K562 (cell line): Measurements from ENCODE around the gene VTI1B. TPM values are rescaled to one million over a fixed set of nuclear protein-coding genes. Genes with fewer than 3 reads are reported as not detected.

Source experiments
- ATAC-seq: fragments of 200-7000 bp; cut with Tn5 transposase; 3 replicates; pipeline ENCODE4 v1.9.1; 2020; ENCODE audit warnings: moderate library complexity
- BruUV-seq: library from RNA; stranded (reverse); fragments of 400-500 nt; replicated peaks from 2 replicates; lab custom pipeline; 2021; lab: Mats Ljungman, UMichigan
- CTCF ChIA-PET: fragments of 300-600 bp; formaldehyde crosslinking; extraction: SDS; loops from one replicate; lab custom pipeline; 2021; ENCODE audit warnings: low intra/inter-chr PET ratio; lab: Yijun Ruan, JAX
- POLR2A ChIA-PET: fragments of 300-600, 350-650 bp; sonication (Branson Sonifier 250); formaldehyde crosslinking; extraction: SDS; loops from one replicate; lab custom pipeline; 2021; ENCODE audit warnings: antibody characterized with exemption, inconsistent platforms; lab: Yijun Ruan, JAX
- DNase-seq, 4 experiments: peaks; one replicate each; pipeline versions ENCODE4 v3.0.0 to v3.0.0-alpha.2; 2011 to 2018; ENCODE audit warnings: low spot score in 3 of 4, mixed read lengths in 3 of 4; ENCODE audit errors: extremely low read depth in 1 of 4
- FAIRE-seq: peaks from 2 replicates; lab custom pipeline; 2011; peaks lifted over from hg19 to GRCh38; lab: Jason Lieb, UNC
- H2AFZ ChIP-seq: 2 replicates; pipeline ENCODE4 v1.6.0; 2011; ENCODE audit warnings: low read depth, low read length, control low read depth, inconsistent platforms
- H3K27ac ChIP-seq: fragments of 200-600 bp; 3 replicates; pipeline ENCODE4 v1.8.0; 2011; ENCODE audit warnings: low read depth, mild to moderate bottlenecking, control low read depth, inconsistent platforms, low read length, moderate library complexity, mixed read lengths; ENCODE audit errors: extremely low read depth
- H3K27me3 ChIP-seq, 2 experiments: fragments of 300-600 bp in 1 of 2; 2 replicates in 1 of 2; 3 replicates in 1 of 2; pipeline versions ENCODE4 v1.6.0 to v1.8.0; 2011; ENCODE audit warnings: inconsistent platforms in 2 of 2, low read length in 2 of 2, mild to moderate bottlenecking in 1 of 2, mixed read lengths in 1 of 2, moderate library complexity in 1 of 2; ENCODE audit not compliant: control insufficient read depth in 2 of 2, insufficient read depth in 2 of 2
- H3K36me3 ChIP-seq: fragments of 300-600 bp; 3 replicates; pipeline ENCODE4 v1.8.0; 2011; ENCODE audit warnings: mild to moderate bottlenecking, low read length, inconsistent platforms; ENCODE audit not compliant: control insufficient read depth, insufficient read depth
- H3K4me1 ChIP-seq, 2 experiments: fragments of 200-600 bp in 1 of 2; replicated peaks in 1 of 2; 2 replicates in 1 of 2; 3 replicates in 1 of 2; pipeline versions ENCODE4 v1.5.1 to v1.8.0; 2011; ENCODE audit warnings: inconsistent platforms in 2 of 2, low read length in 2 of 2, mild to moderate bottlenecking in 1 of 2, mixed read lengths in 1 of 2, moderate library complexity in 1 of 2; ENCODE audit not compliant: control insufficient read depth in 2 of 2, insufficient read depth in 2 of 2
- H3K4me2 ChIP-seq: 2 replicates; pipeline ENCODE4 v1.6.1; 2011; ENCODE audit warnings: low read length, control low read depth, inconsistent platforms, mixed read lengths; ENCODE audit not compliant: insufficient read depth
- H3K4me3 ChIP-seq: fragments of 200-600 bp; sonication (generic), shearing (Covaris generic); 2 replicates; pipeline ENCODE4 v1.5.1; 2016; ENCODE audit warnings: control low read depth, inconsistent platforms
- H3K79me2 ChIP-seq: fragments of 200-600 bp; 3 replicates; pipeline ENCODE4 v1.8.0; 2011; ENCODE audit warnings: low read length, inconsistent platforms; ENCODE audit not compliant: control insufficient read depth, insufficient read depth
- H3K9ac ChIP-seq, 2 experiments: 2 replicates each; pipeline versions ENCODE4 v1.6.0 to v1.6.1; 2011; ENCODE audit warnings: low read depth in 2 of 2, low read length in 2 of 2, control low read depth in 1 of 2, inconsistent platforms in 1 of 2, mild to moderate bottlenecking in 1 of 2, mixed read lengths in 1 of 2; ENCODE audit not compliant: insufficient read depth in 1 of 2
- H3K9me1 ChIP-seq: one replicate; pipeline ENCODE4 v1.6.0; 2011; ENCODE audit warnings: inconsistent platforms, mild to moderate bottlenecking, low read length, moderate library complexity; ENCODE audit not compliant: control insufficient read depth, insufficient read depth
- H3K9me3 ChIP-seq: replicated peaks from 2 replicates; pipeline ENCODE4 v1.5.1; 2011; ENCODE audit warnings: low read depth, low read length, inconsistent platforms; ENCODE audit not compliant: control insufficient read depth, insufficient read depth
- H4K20me1 ChIP-seq: replicated peaks from 2 replicates; pipeline ENCODE4 v1.6.1; 2011; ENCODE audit warnings: low read length, inconsistent platforms, mixed read lengths; ENCODE audit not compliant: control insufficient read depth, insufficient read depth
- FOXP1 ChIP-seq: sonication (generic); formaldehyde crosslinking; IDR thresholded peaks from 2 replicates; pipeline ENCODE4 v1.8.0; 2022; ENCODE audit warnings: mild to moderate bottlenecking, missing genetic modification reagents
- ILK ChIP-seq: fragments of 450-650 bp; IDR thresholded peaks from 2 replicates; pipeline ENCODE4 v1.6.1; 2016; ENCODE audit warnings: missing genetic modification characterization, low read depth, mild to moderate bottlenecking, missing compliant biosample characterization, moderate library complexity, borderline replicate concordance
- JUN ChIP-seq, 2 experiments: sonication (generic) in 1 of 2; formaldehyde crosslinking in 1 of 2; IDR thresholded peaks; 2 replicates each; pipeline versions ENCODE4 v1.6.1 to v1.8.0; 2012 to 2022; ENCODE audit warnings: borderline replicate concordance in 2 of 2, mild to moderate bottlenecking in 2 of 2, improper control_type of control experiment in 1 of 2, low read depth in 1 of 2, low read length in 1 of 2, missing genetic modification reagents in 1 of 2
- LEF1 ChIP-seq: fragments of 450-650 bp; IDR thresholded peaks from 2 replicates; pipeline ENCODE4 v1.6.1; 2016; ENCODE audit warnings: mild to moderate bottlenecking
- PHB2 ChIP-seq: fragments of 450-650 bp; IDR thresholded peaks from 2 replicates; pipeline ENCODE4 v1.6.1; 2017; ENCODE audit warnings: low read depth
- PTRF ChIP-seq: fragments of 450-650 bp; IDR thresholded peaks from 2 replicates; pipeline ENCODE4 v1.6.1; 2016; ENCODE audit warnings: mild to moderate bottlenecking, missing genetic modification characterization, missing compliant biosample characterization
- SMAD1 ChIP-seq: fragments of 150-350 bp; IDR thresholded peaks from 2 replicates; pipeline ENCODE4 v1.6.1; 2014; ENCODE audit warnings: low read length, low read depth; ENCODE audit not compliant: partially characterized antibody
- ZC3H8 ChIP-seq: fragments of 450-650 bp; IDR thresholded peaks from 2 replicates; pipeline ENCODE4 v1.6.1; 2017
- ZKSCAN1 ChIP-seq: fragments of 150-350 bp; IDR thresholded peaks from 2 replicates; pipeline ENCODE4 v1.6.1; 2016; ENCODE audit warnings: low read depth, low read length
- ZNF197 ChIP-seq: fragments of 200-800 bp; sonication (Bioruptor generic); IDR thresholded peaks from 2 replicates; pipeline ENCODE4 v1.6.1; 2016; ENCODE audit warnings: low read depth, missing genetic modification characterization, missing compliant biosample characterization
- ZNF212 ChIP-seq: fragments of 450-650 bp; formaldehyde crosslinking; IDR thresholded peaks from 2 replicates; pipeline ENCODE4 v1.4.0; 2020; ENCODE audit warnings: mild to moderate bottlenecking
- ZNF76 ChIP-seq: fragments of 250-450 bp; sonication (Bioruptor Pico); IDR thresholded peaks from 2 replicates; pipeline ENCODE4 v1.4.0; 2020; ENCODE audit warnings: mild to moderate bottlenecking, moderate library complexity, borderline replicate concordance
- WGBS: fragments of 100-300 bp; shearing (Covaris generic); methylation state at CpG from one replicate; pipeline ENCODE4 v1.1.6; 2016; ENCODE audit warnings: low coverage, mixed read lengths; ENCODE audit not compliant: insufficient coverage; ENCODE audit errors: missing lambda C conversion rate; 5-methylcytosine and 5-hydroxymethylcytosine counted together
- in situ Hi-C: fragments of 300-500 bp; cut with MboI; formaldehyde crosslinking; loops from 4 replicates; pipeline ENCODE4 v1.15.0; 2018; ENCODE audit warnings: inconsistent platforms, mixed read lengths
- intact Hi-C: fragments of 100-400 bp; cut with micrococcal nuclease; formaldehyde crosslinking; loops from 2 replicates; pipeline ENCODE4 v1.14.2; 2022
- polyA plus RNA-seq, 8 experiments: library from polyadenylated mRNA; depleted of rRNA in 4 of 8; stranded (reverse) in 5 of 8; unstranded in 3 of 8; fragments of >200 nt; fragmentation: Nextera tagmentation in 2 of 8; fragmentation: Illumina TruSeq in 1 of 8; extraction: Ambion mirVana in 2 of 8; extraction: Trizol in 1 of 8; gene quantifications; 2 replicates each; pipeline versions ENCODE4 v1.2.1 to v1.2.3, GENCODE V29; 2011 to 2014; ENCODE audit warnings: inconsistent platforms in 1 of 8, missing spikeins in 1 of 8
- total RNA-seq, 7 experiments: library from RNA; depleted of rRNA in 6 of 7; stranded (reverse); fragments of >200 nt in 6 of 7; fragmentation: Illumina TruSeq in 2 of 7; extraction: Trizol in 2 of 7; gene quantifications; 2 replicates each; pipeline versions ENCODE4 v1.2.1 to v1.2.3, GENCODE V29; 2011 to 2021; ENCODE audit warnings: low replicate concordance in 1 of 7
- TF ChIP-seq, protein P1 (sequence below): sonication (generic); formaldehyde crosslinking; IDR thresholded peaks from 2 replicates; pipeline ENCODE4 v1.8.0; 2022; ENCODE audit warnings: missing genetic modification reagents, mild to moderate bottlenecking, moderate library complexity, borderline replicate concordance
- TF ChIP-seq, protein P2 (sequence below): fragments of 250-450 bp; sonication (Bioruptor Pico); IDR thresholded peaks from 2 replicates; pipeline ENCODE4 v1.8.0; 2022; ENCODE audit warnings: inconsistent platforms, mild to moderate bottlenecking, moderate library complexity, borderline replicate concordance

Gene VTI1B
- total and polyA plus RNA-seq, 9 of the 15 experiments (the other 6 are each of a cell fraction or from before 2014, with no cell fraction given), result 7.8 to 69.8 (median 50.1) TPM

DNA sequence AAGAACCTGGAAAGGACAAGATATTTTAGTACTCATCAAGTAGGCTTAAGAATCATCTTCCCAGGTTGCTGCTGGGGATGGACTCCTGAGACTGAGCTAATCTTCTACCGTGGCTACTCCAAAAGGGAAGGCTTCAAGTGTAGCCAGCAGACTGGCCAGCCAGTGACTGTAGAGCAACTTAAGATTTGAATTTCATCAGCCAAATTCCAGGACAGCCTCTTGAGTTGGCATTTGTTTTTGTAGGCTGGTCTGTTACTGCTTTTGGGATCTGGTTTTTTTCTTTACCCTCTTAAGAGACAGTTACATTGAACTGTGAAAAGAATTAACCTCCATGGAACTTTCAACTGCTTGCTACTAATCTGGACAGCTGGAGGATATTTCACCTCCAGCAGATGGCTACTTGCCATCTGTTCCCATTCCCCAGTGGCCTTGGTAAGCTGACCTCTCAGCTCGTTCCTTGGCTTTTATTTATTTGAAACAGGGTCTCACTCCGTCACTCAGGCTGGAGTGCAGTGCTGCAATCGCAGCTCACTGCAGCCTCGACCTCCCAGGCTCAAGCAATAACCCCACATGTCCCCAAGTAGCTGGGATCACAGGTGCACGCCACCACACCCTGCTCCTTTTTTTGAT is 20.7 kb downstream of the VTI1B start:
- Histone ChIP-seq H4K20me1 (no peaks in the 10 kb centered on the region), H3K27ac (no peak overlapping the region), H3K4me2 (no peak overlapping the region), H3K4me1 (no peaks in the 10 kb centered on the region), H3K9ac (no peak overlapping the region), H3K4me3 (no peak overlapping the region), H3K9me1 (no peaks in the 10 kb centered on the region), H3K79me2 (no peaks in the 10 kb centered on the region), H2AFZ (no peak overlapping the region), H3K36me3 (peaks cover 79% of the 10 kb centered on the region), H3K9me3 (no peaks in the 10 kb centered on the region), H3K27me3 (no peaks in the 10 kb centered on the region)
- no TSS peak for BruUV-seq
- FAIRE-seq (no peak), ATAC-seq (no peak), DNase-seq (no peak)
- CTCF ChIA-PET, result no interaction called here
- WGBS, result 90% methylated on average over 6 of the region's 6 CpGs
- in situ Hi-C loops, result no loop called here
- POLR2A ChIA-PET, result interaction anchor here (0.8 to 2.9 kb wide), 6 partner anchors 10 to 54 kb away, joined by 3 to 11 read pairs (median 3); partner anchors contain the start of genes PIGH and RDH11
- intact Hi-C loops, result no loop called here
- no peak for TF ChIP-seq PTRF
- no peak for TF ChIP-seq ZC3H8

DNA sequence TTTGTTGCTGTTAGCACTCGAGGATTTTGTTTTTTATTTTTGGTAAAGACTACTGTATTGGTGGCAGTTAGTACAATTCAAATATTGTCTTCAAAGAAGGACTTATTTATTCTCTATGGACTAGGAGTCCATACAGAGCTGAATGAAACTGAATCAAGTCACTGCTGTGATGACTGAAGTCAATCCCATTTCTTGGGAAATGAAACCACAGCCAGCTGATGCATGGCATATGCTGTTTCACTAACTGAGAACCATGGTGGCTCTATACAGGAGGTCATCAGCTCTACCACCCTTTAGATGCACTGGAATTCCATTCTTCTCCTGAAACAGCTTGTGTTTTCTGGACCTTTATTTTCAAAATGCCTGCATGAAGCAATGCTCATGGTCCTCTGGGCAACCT is 22.2 kb downstream of the VTI1B start:
- Histone ChIP-seq H3K4me1 (no peaks in the 10 kb centered on the region), H3K9me3 (no peaks in the 10 kb centered on the region), H3K4me3 (no peak overlapping the region), H4K20me1 (no peaks in the 10 kb centered on the region), H3K4me2 (no peak overlapping the region), H3K9me1 (no peaks in the 10 kb centered on the region), H3K9ac (no peak overlapping the region), H3K36me3 (peaks cover 88% of the 10 kb centered on the region), H2AFZ (no peak overlapping the region), H3K27ac (no peak overlapping the region), H3K79me2 (no peaks in the 10 kb centered on the region), H3K27me3 (no peaks in the 10 kb centered on the region)
- no peak for ATAC-seq
- no TSS peak for BruUV-seq
- no peak for DNase-seq
- ChIA-PET CTCF (no interaction called here), POLR2A (interaction anchor here (1.5 to 1.9 kb wide), 3 partner anchors 8 to 32 kb away, joined by 4 to 7 read pairs (median 5); no protein-coding TSS in a partner anchor)
- WGBS, result 82% methylated on average over 1 of the region's 1 CpG
- intact Hi-C loops (no loop called here), in situ Hi-C loops (no loop called here)
- FAIRE-seq, result no peak
- no peak for TF ChIP-seq PHB2
- TF ChIP-seq ZKSCAN1, result no peak
- TF ChIP-seq, protein P1, sequence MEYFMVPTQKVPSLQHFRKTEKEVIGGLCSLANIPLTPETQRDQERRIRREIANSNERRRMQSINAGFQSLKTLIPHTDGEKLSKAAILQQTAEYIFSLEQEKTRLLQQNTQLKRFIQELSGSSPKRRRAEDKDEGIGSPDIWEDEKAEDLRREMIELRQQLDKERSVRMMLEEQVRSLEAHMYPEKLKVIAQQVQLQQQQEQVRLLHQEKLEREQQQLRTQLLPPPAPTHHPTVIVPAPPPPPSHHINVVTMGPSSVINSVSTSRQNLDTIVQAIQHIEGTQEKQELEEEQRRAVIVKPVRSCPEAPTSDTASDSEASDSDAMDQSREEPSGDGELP, result no peak
- no peak for TF ChIP-seq ILK (tag)
- no peak for TF ChIP-seq ZNF212 (CRISPR knock-in tag)
- no peak for TF ChIP-seq JUN (IDR thresholded peaks at IDR 0.05; ENCODE audit: borderline replicate concordance, low read depth, low read length)
- TF ChIP-seq JUN (CRISPR knock-in tag; IDR thresholded peaks at IDR 0.05; ENCODE audit: borderline replicate concordance), result no peak
- TF ChIP-seq SMAD1, result no peak
- no peak for TF ChIP-seq ZNF197 (CRISPR knock-in tag)
- no peak for TF ChIP-seq LEF1
- no peak for TF ChIP-seq FOXP1 (CRISPR knock-in tag)
- TF ChIP-seq ZNF76 (CRISPR knock-in tag), result no peak
- TF ChIP-seq, protein P2, sequence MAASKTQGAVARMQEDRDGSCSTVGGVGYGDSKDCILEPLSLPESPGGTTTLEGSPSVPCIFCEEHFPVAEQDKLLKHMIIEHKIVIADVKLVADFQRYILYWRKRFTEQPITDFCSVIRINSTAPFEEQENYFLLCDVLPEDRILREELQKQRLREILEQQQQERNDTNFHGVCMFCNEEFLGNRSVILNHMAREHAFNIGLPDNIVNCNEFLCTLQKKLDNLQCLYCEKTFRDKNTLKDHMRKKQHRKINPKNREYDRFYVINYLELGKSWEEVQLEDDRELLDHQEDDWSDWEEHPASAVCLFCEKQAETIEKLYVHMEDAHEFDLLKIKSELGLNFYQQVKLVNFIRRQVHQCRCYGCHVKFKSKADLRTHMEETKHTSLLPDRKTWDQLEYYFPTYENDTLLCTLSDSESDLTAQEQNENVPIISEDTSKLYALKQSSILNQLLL (CRISPR knock-in tag), result no peak
